DMS 273 (cell line): Measurements from ENCODE around the gene ADGRL3.

Experiments used
- DNase-seq: peaks from one replicate; lab custom pipeline; 2025; ENCODE audit not compliant: unreplicated experiment; lab: John Stamatoyannopoulos, UW

Gene ADGRL3

GRCh38 chr4:62058571-62058970 lies 858.4 kb downstream of the ADGRL3 start:
- DNase-seq = peak; percentile 45

DNA sequence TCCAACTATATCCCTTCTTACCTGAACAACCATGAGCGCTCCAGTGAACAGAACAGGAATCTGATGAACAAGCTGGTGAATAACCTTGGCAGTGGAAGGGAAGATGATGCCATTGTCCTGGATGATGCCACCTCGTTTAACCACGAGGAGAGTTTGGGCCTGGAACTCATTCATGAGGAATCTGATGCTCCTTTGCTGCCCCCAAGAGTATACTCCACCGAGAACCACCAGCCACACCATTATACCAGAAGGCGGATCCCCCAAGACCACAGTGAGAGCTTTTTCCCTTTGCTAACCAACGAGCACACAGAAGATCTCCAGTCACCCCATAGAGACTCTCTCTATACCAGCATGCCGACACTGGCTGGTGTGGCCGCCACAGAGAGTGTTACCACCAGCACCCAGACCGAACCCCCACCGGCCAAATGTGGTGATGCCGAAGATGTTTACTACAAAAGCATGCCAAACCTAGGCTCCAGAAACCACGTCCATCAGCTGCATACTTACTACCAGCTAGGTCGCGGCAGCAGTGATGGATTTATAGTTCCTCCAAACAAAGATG lies 870.2 kb downstream of the ADGRL3 start:
- DNase-seq = no peak

GRCh38 chr4:62075089-62075488 lies 875.0 kb downstream of the ADGRL3 start:
- DNase-seq = no peak

- no peak for DNase-seq
Observed at GRCh38 chr4:62075521-62075920, 875.4 kb downstream of the ADGRL3 start.

DNA sequence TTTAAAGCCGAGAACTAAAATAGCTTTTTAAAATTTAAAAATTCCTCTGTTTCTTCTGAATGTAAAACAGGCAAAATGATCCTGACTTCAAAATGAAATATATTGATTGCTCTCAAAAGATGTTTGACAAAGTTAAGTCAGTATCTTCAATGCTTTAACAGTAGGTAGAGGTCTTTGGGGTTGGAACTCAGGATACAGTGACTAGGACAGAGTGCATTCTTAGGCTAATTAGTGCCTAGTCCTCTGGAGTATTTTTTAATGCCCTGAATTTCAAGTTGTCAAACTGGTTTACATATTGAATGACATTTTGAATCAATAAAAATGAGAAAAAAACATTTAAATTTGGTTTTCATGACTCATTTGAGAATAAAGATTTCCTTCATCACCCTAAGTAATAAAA lies 877.3 kb downstream of the ADGRL3 start:
- no peak for DNase-seq

- DNase-seq = no peak
Observed at GRCh38 chr4:62080431-62080830, 880.3 kb downstream of the ADGRL3 start.

DNA sequence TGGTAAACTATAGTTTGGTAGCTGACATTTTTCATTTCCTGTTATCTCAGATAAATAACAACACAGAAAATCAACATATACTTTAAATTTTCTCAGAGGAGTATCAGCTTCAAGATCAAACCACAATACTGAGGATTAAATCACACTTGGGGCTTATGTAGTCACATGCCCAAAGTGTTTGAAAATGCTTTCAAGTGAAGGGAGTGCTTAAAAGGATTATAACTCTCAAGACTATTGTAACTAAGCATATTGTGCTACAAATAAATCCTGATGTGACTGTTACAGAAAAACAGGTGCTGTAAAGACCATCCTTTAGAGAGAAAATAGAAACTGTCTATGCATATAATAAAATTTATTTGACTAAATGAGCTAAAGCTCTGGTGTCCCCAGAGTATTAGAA lies 887.6 kb downstream of the ADGRL3 start:
- DNase-seq = no peak

GRCh38 chr4:62093735-62094134 lies 893.6 kb downstream of the ADGRL3 start:
- DNase-seq = no peak

GRCh38 chr4:62096881-62097280 lies 896.8 kb downstream of the ADGRL3 start:
- DNase-seq = no peak

DNA sequence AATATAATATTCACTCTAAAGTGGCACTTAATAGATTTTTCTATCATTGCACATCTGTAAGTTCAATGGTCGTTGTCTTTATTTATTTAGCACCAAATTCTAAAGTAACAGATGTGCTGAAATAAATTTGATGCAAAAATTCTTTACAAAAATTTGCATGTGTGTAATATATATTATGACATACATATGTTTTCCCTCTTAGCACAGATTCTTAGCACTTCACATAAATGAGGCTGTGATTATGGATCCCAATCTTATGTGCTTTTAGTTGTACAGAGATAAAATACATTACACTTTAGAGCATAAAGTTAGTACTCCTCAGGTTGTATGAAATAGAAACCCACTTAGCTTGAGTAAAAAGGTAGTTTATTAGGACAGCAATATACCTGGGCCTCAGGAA lies 915.1 kb downstream of the ADGRL3 start:
- DNase-seq = no peak

DNA sequence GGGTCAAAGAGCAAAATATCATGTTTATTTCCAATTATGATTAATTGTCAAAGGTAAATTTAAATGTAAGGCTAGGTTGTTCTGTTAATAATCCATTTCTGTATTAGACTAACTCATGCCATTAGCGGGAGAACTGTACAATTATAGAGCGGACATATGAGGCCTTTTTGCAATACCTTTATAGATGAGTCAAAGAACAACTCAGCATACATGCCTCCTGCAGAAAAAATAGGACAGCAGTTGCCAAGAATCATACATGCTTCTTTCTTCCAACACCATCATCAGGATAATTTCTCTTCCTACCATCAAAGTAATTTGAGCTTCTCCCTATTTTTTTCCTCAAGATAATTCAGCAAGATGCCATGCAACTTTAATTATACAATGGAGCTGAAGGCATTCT lies 917.8 kb downstream of the ADGRL3 start:
- no peak for DNase-seq

GRCh38 chr4:62118558-62118957 lies 918.4 kb downstream of the ADGRL3 start:
- peak; percentile 6 for DNase-seq

DNA sequence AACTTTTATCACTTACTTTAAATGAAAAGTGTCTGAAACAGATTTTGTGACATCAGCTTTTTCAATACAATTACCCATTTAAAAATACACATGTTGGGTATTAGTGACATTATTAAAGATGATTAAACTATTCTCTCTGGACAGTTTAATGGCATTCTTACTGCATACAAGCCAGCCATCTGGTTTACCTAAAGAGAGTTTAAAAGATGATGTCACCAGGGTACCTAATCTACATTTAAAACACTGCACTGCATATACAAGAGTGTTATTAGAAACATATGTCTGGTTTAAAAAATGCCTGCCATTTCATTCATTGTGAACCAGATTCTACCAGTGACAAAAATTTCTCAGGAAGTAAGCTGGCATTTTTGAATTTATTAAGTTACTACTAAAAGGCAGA lies 919.1 kb downstream of the ADGRL3 start:
- peak; percentile 72 for DNase-seq

GRCh38 chr4:62126064-62126732 lies 926.1 kb downstream of the ADGRL3 start:
- DNase-seq = no peak
